ENCODE data around the gene MFN1. TPM values are rescaled to one million over a fixed set of nuclear protein-coding genes. Genes with fewer than 3 reads are reported as not detected.

Gene MFN1
- total RNA-seq, 1 donor from 2014 or later = 64.9 TPM

- H3K36me3 Mint-ChIP-seq (ENCODE audit: low read depth) = peaks cover 44% of the 10 kb centered on the region
- H3K27me3 Mint-ChIP-seq = no peaks in the 10 kb centered on the region
- ATAC-seq (ENCODE audit: low read depth) (no peak), DNase-seq (no peak)
- H3K4me1 Mint-ChIP-seq = peaks cover 12% of the 10 kb centered on the region
- POLR2A ChIA-PET = no interaction called here
- H3K27ac Mint-ChIP-seq = no peak overlapping the region
- no peak overlapping the region for H3K4me3 Mint-ChIP-seq
- H3K9me3 Mint-ChIP-seq = no peaks in the 10 kb centered on the region
- TF ChIP-seq, protein P1, sequence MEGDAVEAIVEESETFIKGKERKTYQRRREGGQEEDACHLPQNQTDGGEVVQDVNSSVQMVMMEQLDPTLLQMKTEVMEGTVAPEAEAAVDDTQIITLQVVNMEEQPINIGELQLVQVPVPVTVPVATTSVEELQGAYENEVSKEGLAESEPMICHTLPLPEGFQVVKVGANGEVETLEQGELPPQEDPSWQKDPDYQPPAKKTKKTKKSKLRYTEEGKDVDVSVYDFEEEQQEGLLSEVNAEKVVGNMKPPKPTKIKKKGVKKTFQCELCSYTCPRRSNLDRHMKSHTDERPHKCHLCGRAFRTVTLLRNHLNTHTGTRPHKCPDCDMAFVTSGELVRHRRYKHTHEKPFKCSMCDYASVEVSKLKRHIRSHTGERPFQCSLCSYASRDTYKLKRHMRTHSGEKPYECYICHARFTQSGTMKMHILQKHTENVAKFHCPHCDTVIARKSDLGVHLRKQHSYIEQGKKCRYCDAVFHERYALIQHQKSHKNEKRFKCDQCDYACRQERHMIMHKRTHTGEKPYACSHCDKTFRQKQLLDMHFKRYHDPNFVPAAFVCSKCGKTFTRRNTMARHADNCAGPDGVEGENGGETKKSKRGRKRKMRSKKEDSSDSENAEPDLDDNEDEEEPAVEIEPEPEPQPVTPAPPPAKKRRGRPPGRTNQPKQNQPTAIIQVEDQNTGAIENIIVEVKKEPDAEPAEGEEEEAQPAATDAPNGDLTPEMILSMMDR (IDR thresholded peaks at IDR 0.05) = no peak
- CTCF ChIA-PET = interaction anchor here (1.5 kb wide), 1 partner anchor 133 kb away, joined by 6 read pairs; no protein-coding TSS in a partner anchor
- intact Hi-C loops (cut with micrococcal nuclease) = no loop called here
These were observed 77.6 kb downstream of the MFN1 start for GRCh38 chr3:179425075-179425474.

DNA sequence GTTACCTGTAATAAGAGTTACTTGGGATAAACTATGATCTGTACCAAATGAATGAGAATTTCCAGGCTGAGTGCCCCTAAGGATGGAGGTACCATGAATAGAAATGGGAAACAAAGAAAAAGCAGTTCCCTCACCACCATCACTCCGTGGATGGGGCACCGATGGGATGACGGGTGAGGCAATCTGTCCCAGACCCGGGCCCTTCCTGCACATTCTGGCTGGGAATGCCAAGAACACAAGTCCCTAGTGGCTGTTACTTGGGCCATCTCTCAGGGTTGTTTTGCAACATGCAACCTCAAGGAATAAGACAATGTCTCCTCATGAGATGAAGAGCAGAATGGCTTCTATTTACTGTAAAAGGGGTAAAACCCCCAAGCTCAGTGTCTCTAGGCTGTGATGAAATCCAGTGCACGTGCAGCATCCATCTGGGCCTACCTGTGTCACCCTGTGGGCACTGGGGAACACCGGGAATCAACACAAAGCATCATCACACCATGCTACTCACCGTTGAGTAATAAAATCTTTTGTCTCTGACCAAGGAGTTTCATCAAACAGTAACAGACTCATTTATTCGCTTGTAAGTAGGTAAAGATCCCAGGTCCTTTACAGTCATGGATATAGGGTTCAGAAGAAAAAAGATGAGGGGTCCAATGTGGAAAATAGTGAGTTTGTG lies 81.5 kb downstream of the MFN1 start:
- Mint-ChIP-seq H3K4me3 (no peak overlapping the region), H3K4me1 (peaks cover 43% of the 10 kb centered on the region)
- POLR2A ChIA-PET = interaction anchor here (1.7 kb wide), 1 partner anchor 10 kb away, joined by 7 read pairs; no protein-coding TSS in a partner anchor

GRCh38 chr3:179430277-179430870 lies 82.9 kb downstream of the MFN1 start:
- intact Hi-C loops (cut with micrococcal nuclease) = loop anchor here (5.0 to 10.0 kb wide), 2 partner anchors 108 to 356 kb away; partner anchors contain the start of genes ZMAT3 and ZNF639
- Mint-ChIP-seq H3K36me3 (ENCODE audit: low read depth) (peaks cover 13% of the 10 kb centered on the region), H3K27ac (no peak overlapping the region), H3K4me1 (peaks cover 50% of the 10 kb centered on the region), H3K9me3 (no peaks in the 10 kb centered on the region), H3K4me3 (no peak overlapping the region), H3K27me3 (no peaks in the 10 kb centered on the region)
- TF ChIP-seq, protein P1 (IDR thresholded peaks at IDR 0.05) = no peak
- ATAC-seq (ENCODE audit: low read depth) (no peak), DNase-seq (no peak)
- ChIA-PET CTCF (interaction anchor here (0.8 to 1.6 kb wide), 2 partner anchors 9 to 128 kb away, joined by 5 read pairs; no protein-coding TSS in a partner anchor), POLR2A (interaction anchor here (0.6 to 1.7 kb wide), 2 partner anchors 8 to 21 kb away, joined by 3 to 7 read pairs; partner anchors contain the start of gene GNB4)

More for the DNA sequence above, 81.5 kb downstream of the MFN1 start:
- TF ChIP-seq, protein P1 (IDR thresholded peaks at IDR 0.05) = no peak
- ATAC-seq (ENCODE audit: low read depth) (no peak), DNase-seq (no peak)
- Mint-ChIP-seq H3K9me3 (no peaks in the 10 kb centered on the region), H3K27ac (no peak overlapping the region), H3K36me3 (ENCODE audit: low read depth) (peaks cover 27% of the 10 kb centered on the region), H3K27me3 (no peaks in the 10 kb centered on the region)
- CTCF ChIA-PET = no interaction called here
- intact Hi-C loops (cut with micrococcal nuclease) = loop anchor here (1.0 kb wide), 1 partner anchor 10 kb away; no protein-coding TSS in a partner anchor

DNA sequence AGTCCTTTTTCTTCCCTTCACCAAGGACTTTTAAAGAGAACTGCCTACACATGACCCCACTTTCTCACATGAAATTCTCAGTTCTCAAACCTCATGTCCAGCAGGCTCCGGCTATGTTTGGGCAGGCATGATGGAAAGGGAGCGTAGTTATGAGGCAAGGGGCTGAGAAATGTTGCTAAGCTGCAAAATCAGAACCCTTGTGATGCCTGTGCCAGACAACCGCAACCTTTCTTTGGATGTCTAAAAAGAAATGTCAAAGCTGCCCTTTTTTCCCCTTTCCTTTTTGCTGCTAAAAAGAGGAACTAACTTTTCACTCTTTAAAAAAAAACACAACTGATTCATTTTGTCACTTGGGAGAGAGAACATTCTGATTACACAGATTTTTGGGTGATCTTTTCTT lies 84.5 kb downstream of the MFN1 start:
- Mint-ChIP-seq H3K27me3 (no peaks in the 10 kb centered on the region), H3K27ac (peak overlapping the region; percentile 75), H3K4me3 (peak overlapping the region; percentile 44), H3K4me1 (peaks cover 59% of the 10 kb centered on the region), H3K36me3 (ENCODE audit: low read depth) (peaks cover 5% of the 10 kb centered on the region), H3K9me3 (no peaks in the 10 kb centered on the region)
- DNase-seq = peak; percentile 19
- intact Hi-C loops (cut with micrococcal nuclease) = loop anchor here (2.0 to 10.0 kb wide), 3 partner anchors 19 to 357 kb away; partner anchors contain the start of genes GNB4, ZMAT3 and ZNF639
- CTCF ChIA-PET = interaction anchor here (1.4 kb wide), 1 partner anchor 15 kb away, joined by 4 read pairs; no protein-coding TSS in a partner anchor
- POLR2A ChIA-PET = interaction anchor here (1.0 to 1.2 kb wide), 3 partner anchors 19 to 84 kb away, joined by 3 to 6 read pairs (median 3); partner anchors contain the start of gene GNB4
- TF ChIP-seq, protein P1 (IDR thresholded peaks at IDR 0.05) = no peak
- peak; percentile 70 for ATAC-seq (ENCODE audit: low read depth)
